Cortex of kidney (tissue), 1 donor: ENCODE data around the gene SLC35F4.

ENCODE experiments used
- DNase-seq: peaks from one replicate; lab custom pipeline; 2025; lab: John Stamatoyannopoulos, UW

The SLC35F4 gene

DNA sequence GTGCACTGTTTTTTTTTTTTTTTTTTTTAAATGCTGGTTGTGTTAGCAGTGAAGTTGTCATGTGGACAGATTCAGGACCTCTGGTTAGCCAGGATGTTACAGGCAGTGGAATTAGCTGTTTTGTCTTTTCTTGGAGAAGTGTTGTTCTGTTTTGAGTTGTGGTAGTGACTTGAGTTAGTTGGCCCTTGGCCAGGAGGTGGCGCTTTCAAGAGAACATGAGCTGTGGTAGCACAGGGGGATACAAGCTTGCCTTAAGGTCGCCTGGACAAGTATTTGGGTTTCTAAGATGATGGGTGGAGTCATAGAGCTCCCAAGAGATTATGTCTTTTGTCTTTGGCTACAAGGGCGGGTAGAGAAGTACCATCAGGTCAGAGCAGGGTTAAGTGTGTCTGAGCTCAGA, 338.9 kb downstream of the SLC35F4 start:
- DNase-seq, result no peak

DNA sequence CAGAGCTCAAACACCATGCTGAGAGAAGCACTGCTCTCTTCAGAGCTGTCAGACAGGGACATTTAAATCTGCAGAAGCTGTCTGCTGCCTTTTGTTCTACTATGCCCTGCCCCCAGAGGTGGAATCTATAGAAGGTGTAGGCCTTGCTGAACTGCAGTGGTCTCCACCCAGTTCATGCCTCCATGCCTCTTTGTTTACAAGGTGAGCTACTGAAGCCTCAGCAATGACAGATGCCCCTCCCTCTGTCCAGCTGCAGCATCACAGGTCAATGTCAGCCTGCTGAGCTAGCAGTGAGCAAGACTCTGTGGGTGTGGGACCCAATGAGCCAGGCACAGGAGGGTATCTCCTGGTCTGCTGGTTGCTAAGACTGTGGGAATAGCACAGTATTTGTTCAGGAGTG, 346.8 kb downstream of the SLC35F4 start:
- DNase-seq, result no peak
